B cell (primary cell): Measurements from ENCODE around the gene DPP4. TPM values are rescaled to one million over a fixed set of nuclear protein-coding genes. Genes with fewer than 3 reads are reported as not detected.

Source experiments
- ATAC-seq: fragments of 200-7000 bp; cut with Tn5 transposase; one replicate; pipeline ENCODE4 v1.10.0; 2021; ENCODE audit warnings: low read depth, mild to moderate bottlenecking, moderate number of reproducible peaks, moderate library complexity
- CTCF ChIA-PET: fragments of 350-600 bp; sonication (Branson Sonifier 250); formaldehyde crosslinking; loops from one replicate; lab custom pipeline; 2021; ENCODE audit warnings: antibody characterized with exemption, inconsistent platforms; lab: Charles Lee
- POLR2A ChIA-PET: fragments of 350-600 bp; sonication (Branson Sonifier 250); formaldehyde crosslinking; loops from one replicate; lab custom pipeline; 2021; ENCODE audit warnings: antibody characterized with exemption; lab: Charles Lee
- DNase-seq: peaks from one replicate; pipeline ENCODE4 v3.0.0; 2013
- H2AFZ ChIP-seq: 2 replicates; pipeline ENCODE4 v1.6.1; 2012; ENCODE audit warnings: mild to moderate bottlenecking, low read depth, low read length; ENCODE audit not compliant: insufficient read depth, poor library complexity, severe bottlenecking
- H3K27ac ChIP-seq, 2 donors: 1 replicate in 1 of 2; 2 replicates in 1 of 2; pipeline ENCODE4 v1.5.1; 2012 to 2013; ENCODE audit warnings: low read length in 2 of 2, mild to moderate bottlenecking in 2 of 2, moderate library complexity in 1 of 2
- H3K27me3 ChIP-seq, 4 experiments: fragments of 200-600 bp in 1 of 4; sonication (generic) in 1 of 4; replicated peaks in 1 of 4; 1 replicate in 2 of 4; 2 replicates in 2 of 4; pipeline versions ENCODE4 v1.6.1 to v1.7.0; 2013 to 2016; ENCODE audit warnings: low read length in 3 of 4, mild to moderate bottlenecking in 2 of 4, mixed read lengths in 1 of 4, moderate library complexity in 1 of 4; ENCODE audit not compliant: insufficient read depth in 4 of 4, control insufficient read depth in 3 of 4; ENCODE audit errors: control extremely low read depth in 1 of 4
- H3K36me3 ChIP-seq, 2 experiments: replicated peaks in 1 of 2; 1 replicate in 1 of 2; 2 replicates in 1 of 2; pipeline versions ENCODE4 v1.6.1 to v1.7.1; 2013; ENCODE audit warnings: low read length in 1 of 2; ENCODE audit not compliant: insufficient read depth in 2 of 2, control insufficient read depth in 1 of 2; ENCODE audit errors: control extremely low read depth in 1 of 2, extremely low read depth in 1 of 2
- H3K4me1 ChIP-seq, 2 donors: fragments of 200-600 bp in 1 of 2; sonication (generic) in 1 of 2; 1 replicate in 1 of 2; 2 replicates in 1 of 2; pipeline versions ENCODE4 v1.5.1 to v1.6.1; 2013 to 2017; ENCODE audit warnings: low read length in 2 of 2; ENCODE audit not compliant: control insufficient read depth in 2 of 2, insufficient read depth in 2 of 2
- H3K4me2 ChIP-seq: replicated peaks from 2 replicates; pipeline ENCODE3; 2012; ENCODE audit warnings: mild to moderate bottlenecking, low read depth, low read length; ENCODE audit not compliant: poor library complexity, severe bottlenecking
- H3K4me3 ChIP-seq, 5 experiments: fragments of 200-600 bp in 1 of 5; sonication (generic) in 1 of 5; 1 replicate in 3 of 5; 2 replicates in 2 of 5; pipeline versions ENCODE4 v1.5.1 to v1.7.0; 2011 to 2016; ENCODE audit warnings: low read length in 4 of 5, mild to moderate bottlenecking in 4 of 5, low read depth in 2 of 5, control low read depth in 1 of 5, moderate library complexity in 1 of 5; ENCODE audit not compliant: insufficient read depth in 1 of 5; ENCODE audit errors: control extremely low read depth in 1 of 5, extremely low read depth in 1 of 5
- H3K79me2 ChIP-seq: fragments of 200-600 bp; sonication (generic); one replicate; pipeline ENCODE4 v1.6.0; 2016; ENCODE audit warnings: low read length; ENCODE audit not compliant: control insufficient read depth, insufficient read depth
- H3K9ac ChIP-seq: fragments of 200-600 bp; sonication (generic); 2 replicates; pipeline ENCODE4 v1.6.1; 2017; ENCODE audit warnings: mild to moderate bottlenecking, low read length, moderate library complexity
- H3K9me3 ChIP-seq, 3 donors: one replicate each; pipeline versions ENCODE4 v1.6.1 to v1.7.1; 2013; ENCODE audit warnings: low read length in 2 of 3; ENCODE audit not compliant: control insufficient read depth in 2 of 3, insufficient read depth in 1 of 3; ENCODE audit errors: control extremely low read depth in 1 of 3
- H4K20me1 ChIP-seq: 2 replicates; pipeline ENCODE4 v1.6.0; 2012; ENCODE audit warnings: mild to moderate bottlenecking, low read length; ENCODE audit not compliant: insufficient read depth, control insufficient read depth, poor library complexity, severe bottlenecking
- H3K27ac Mint-ChIP-seq: one replicate; pipeline ENCODE4 v1.8.0; 2021; ENCODE audit warnings: mixed read lengths
- H3K27me3 Mint-ChIP-seq: one replicate; pipeline ENCODE4 v1.8.0; 2021; ENCODE audit warnings: mixed read lengths
- H3K4me1 Mint-ChIP-seq: one replicate; pipeline ENCODE4 v1.8.0; 2021; ENCODE audit warnings: mixed read lengths
- H3K4me3 Mint-ChIP-seq: one replicate; pipeline ENCODE4 v1.8.0; 2021; ENCODE audit warnings: mixed read lengths
- H3K9me3 Mint-ChIP-seq: one replicate; pipeline ENCODE4 v1.8.0; 2022; ENCODE audit warnings: mixed read lengths; ENCODE audit not compliant: insufficient read depth
- CTCF ChIP-seq: fragments of 200-600 bp; IDR thresholded peaks from one replicate; pipeline ENCODE4 v1.8.0; 2022; ENCODE audit warnings: antibody characterized with exemption, mild to moderate bottlenecking
- EZH2 ChIP-seq: IDR thresholded peaks from 2 replicates; pipeline ENCODE4 v1.6.1; 2012; ENCODE audit warnings: borderline replicate concordance, low read depth, mild to moderate bottlenecking, moderate library complexity, low read length; ENCODE audit not compliant: insufficient read depth, poor library complexity, severe bottlenecking
- WGBS: methylation state at CpG from one replicate; pipeline ENCODE4 v1.1.5; 2013; ENCODE audit warnings: missing lambda C conversion rate; ENCODE audit not compliant: insufficient coverage; 5-methylcytosine and 5-hydroxymethylcytosine counted together
- intact Hi-C: fragments of 100-400 bp; cut with micrococcal nuclease; formaldehyde crosslinking; loops from one replicate; pipeline ENCODE4 v1.10.0; 2022
- polyA plus RNA-seq: library from polyadenylated mRNA; depleted of rRNA; stranded (reverse); fragments of >200 nt; gene quantifications from 2 replicates; pipeline ENCODE4 v1.2.3, GENCODE V29; 2012
- total RNA-seq, 2 donors: library from RNA; stranded (reverse); fragments of 120-200 nt in 1 of 2; gene quantifications; 1 replicate in 1 of 2; 2 replicates in 1 of 2; pipeline versions ENCODE4 v1.2.3 to v1.2.4, GENCODE V29; 2013 to 2022

Gene DPP4
- total and polyA plus RNA-seq, 2 donors (not counting 1 experiment from before 2014, with no cell fraction given), result 0.18 to 1.2 TPM

DNA sequence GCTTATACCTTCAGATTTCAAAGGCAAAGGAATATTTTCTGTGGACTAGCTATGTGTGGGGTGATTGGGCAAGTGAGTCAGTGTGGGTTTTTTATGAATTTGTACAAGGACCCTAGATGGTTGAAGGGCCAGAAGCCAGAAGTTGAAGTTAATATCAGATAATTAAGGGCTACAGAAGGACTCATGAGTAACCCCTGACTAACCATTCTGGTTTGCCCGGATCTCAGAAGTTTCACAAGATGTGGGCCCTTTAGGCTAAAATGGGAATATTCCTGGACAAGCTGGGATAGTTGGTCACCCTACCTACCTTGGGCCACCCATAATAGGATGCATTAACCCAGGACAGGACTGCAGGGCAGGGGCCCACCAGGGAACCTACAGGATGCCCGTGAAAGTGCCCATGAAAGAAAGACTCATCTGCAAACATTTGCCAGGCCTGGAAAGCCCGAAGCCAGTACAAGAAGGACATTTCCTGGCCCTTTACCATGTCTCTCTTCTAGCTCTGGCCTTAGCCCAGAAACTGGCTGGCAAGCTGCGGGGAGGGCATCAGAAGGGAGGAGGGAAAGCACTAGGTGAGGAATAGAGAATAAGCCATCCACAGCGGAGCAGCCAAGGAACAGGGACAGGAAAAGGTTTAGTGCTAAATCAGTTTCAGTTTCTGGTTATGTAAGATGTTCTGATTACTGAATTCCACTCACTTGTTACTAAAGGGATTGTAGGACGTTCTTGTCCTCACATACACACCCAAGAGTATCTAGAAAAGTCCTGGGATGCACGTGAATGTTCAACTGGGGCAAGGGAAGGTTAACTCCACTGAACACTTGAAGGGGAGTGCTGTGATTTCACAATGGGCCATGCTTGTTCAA is 44.4 kb upstream of the DPP4 start:
- Histone ChIP-seq H3K4me1 (no peaks in the 10 kb centered on the region), H2AFZ (no peak overlapping the region), H4K20me1 (no peaks in the 10 kb centered on the region), H3K4me3 (no peak overlapping the region), H3K4me2 (no peak overlapping the region), H3K27me3 (no peaks in the 10 kb centered on the region), H3K27ac (no peak overlapping the region), H3K9me3 (no peaks in the 10 kb centered on the region), H3K36me3 (no peaks in the 10 kb centered on the region), H3K79me2 (no peaks in the 10 kb centered on the region), H3K9ac (no peak overlapping the region)
- Mint-ChIP-seq H3K9me3 (no peaks in the 10 kb centered on the region), H3K4me1 (no peaks in the 10 kb centered on the region), H3K27ac (no peak overlapping the region), H3K27me3 (peaks cover 8% of the 10 kb centered on the region), H3K4me3 (no peak overlapping the region)
- DNase-seq, result no peak
- POLR2A ChIA-PET, result no interaction called here
- 78% methylated on average over 1 of the region's 7 CpGs for WGBS
- CTCF ChIA-PET, result interaction anchor here (1.4 kb wide), 1 partner anchor 110 kb away, joined by 3 read pairs; no protein-coding TSS in a partner anchor
- ATAC-seq, result no peak
- intact Hi-C loops, result no loop called here
- no peak for TF ChIP-seq EZH2
- no peak for TF ChIP-seq CTCF

- ATAC-seq (no peak), DNase-seq (no peak)
- Histone ChIP-seq H4K20me1 (no peaks in the 10 kb centered on the region), H3K9me3 (no peaks in the 10 kb centered on the region), H3K4me1 (no peaks in the 10 kb centered on the region), H3K4me2 (no peak overlapping the region), H3K4me3 (no peak overlapping the region), H3K79me2 (no peaks in the 10 kb centered on the region), H2AFZ (no peak overlapping the region), H3K27ac (no peak overlapping the region), H3K27me3 (no peaks in the 10 kb centered on the region), H3K9ac (no peak overlapping the region), H3K36me3 (no peaks in the 10 kb centered on the region)
- Mint-ChIP-seq H3K27ac (no peak overlapping the region), H3K27me3 (peaks cover 8% of the 10 kb centered on the region), H3K4me1 (no peaks in the 10 kb centered on the region), H3K9me3 (no peaks in the 10 kb centered on the region), H3K4me3 (no peak overlapping the region)
- ChIA-PET CTCF (interaction anchor here (1.0 kb wide), 1 partner anchor 10 kb away, joined by 3 read pairs; no protein-coding TSS in a partner anchor), POLR2A (no interaction called here)
- no peak for TF ChIP-seq EZH2
- no peak for TF ChIP-seq CTCF
- intact Hi-C loops, result no loop called here
Observed at GRCh38 chr2:162116352-162116751, 42.3 kb upstream of the DPP4 start.
